ENCODE results near the gene ANXA2.

- TF ChIP-seq CTCF (conservative IDR thresholded peaks at IDR 0.05; ENCODE audit: low read depth, low read length) (no peak), EZH2phosphoT487 (IDR thresholded peaks at IDR 0.05; ENCODE audit: borderline replicate concordance, low read length) (no peak)
Measured at GRCh38 chr15:60372756-60373155, 25.0 kb downstream of the ANXA2 start.
